Stimulated activated CD8-positive, alpha-beta memory T cell treated with anti-CD3 and anti-CD28 coated beads, Interleukin-7, amount 100 ng/mL, for 48 hours (primary cell): ENCODE measurements around the gene FRMD4A.

Experiments used
- DNase-seq, 2 donors: peaks; one replicate each; pipeline ENCODE4 v3.0.0-alpha.2; 2020; ENCODE audit warnings: low read depth in 1 of 2; ENCODE audit errors: extremely low read depth in 1 of 2

The FRMD4A gene

GRCh38 chr10:14195433-14195832, 135.3 kb downstream of the FRMD4A start:
- no peak for DNase-seq

- DNase-seq, result no peak
These were observed 138.0 kb downstream of the FRMD4A start for GRCh38 chr10:14192746-14193145.

DNA sequence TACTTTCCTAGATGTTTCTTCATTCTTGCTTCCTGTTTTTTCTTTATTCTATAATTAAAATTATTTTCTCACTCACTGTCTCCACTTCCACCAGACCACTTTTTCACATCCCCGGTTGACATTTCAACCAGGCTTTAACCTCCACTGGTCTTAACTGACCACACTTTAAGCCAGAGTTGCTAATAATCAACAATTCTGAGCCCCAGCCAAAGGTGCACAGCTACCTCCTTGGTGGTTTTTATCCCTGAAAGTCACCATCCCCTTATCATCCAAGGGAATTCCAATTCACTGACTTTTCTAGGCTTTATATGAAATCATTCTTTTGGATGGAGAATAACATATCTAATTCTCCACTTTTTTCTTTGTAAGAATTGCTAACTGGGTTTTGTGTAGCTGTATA, 138.9 kb downstream of the FRMD4A start:
- no peak for DNase-seq

GRCh38 chr10:14191407-14191806, 139.3 kb downstream of the FRMD4A start:
- no peak for DNase-seq

DNA sequence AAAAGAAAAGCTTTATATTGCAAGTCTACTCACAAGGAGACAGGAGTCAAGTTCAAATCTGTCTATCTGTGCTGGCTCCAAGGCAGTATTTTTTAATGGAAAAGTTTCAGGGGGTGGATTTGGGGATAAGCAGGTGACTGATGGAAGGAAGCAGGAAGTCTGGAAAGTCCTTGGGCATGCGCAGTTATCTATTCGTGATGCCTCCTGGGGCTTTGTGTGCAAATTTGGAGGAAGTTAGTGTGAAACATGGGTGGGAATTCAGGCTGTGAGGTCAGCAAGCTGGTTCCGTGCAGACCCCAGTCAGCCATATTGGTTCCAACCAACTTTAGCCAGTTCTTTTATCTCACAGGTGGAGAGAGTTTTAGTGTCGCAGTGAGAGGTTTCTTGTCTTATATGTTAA, 140.0 kb downstream of the FRMD4A start:
- no peak for DNase-seq

DNA sequence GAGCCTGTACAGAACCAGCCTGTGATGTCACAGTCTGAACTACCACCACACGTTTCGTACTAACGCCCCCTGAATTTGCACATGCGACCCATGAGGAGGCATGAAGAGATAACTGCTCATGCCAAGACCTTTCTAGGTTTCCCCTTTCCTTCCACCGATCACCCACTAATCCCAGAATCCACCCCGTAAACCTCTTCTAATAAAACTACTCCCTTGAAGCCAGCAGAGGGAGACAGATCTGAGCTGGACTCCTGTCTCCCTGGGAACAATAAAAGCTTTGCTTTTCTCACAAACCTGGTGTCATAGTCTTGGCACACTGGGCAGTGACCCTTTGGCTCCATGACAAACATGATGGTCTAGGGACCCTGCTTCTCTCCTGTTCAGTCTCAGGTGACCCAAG, 144.5 kb downstream of the FRMD4A start:
- no peak for DNase-seq

DNA sequence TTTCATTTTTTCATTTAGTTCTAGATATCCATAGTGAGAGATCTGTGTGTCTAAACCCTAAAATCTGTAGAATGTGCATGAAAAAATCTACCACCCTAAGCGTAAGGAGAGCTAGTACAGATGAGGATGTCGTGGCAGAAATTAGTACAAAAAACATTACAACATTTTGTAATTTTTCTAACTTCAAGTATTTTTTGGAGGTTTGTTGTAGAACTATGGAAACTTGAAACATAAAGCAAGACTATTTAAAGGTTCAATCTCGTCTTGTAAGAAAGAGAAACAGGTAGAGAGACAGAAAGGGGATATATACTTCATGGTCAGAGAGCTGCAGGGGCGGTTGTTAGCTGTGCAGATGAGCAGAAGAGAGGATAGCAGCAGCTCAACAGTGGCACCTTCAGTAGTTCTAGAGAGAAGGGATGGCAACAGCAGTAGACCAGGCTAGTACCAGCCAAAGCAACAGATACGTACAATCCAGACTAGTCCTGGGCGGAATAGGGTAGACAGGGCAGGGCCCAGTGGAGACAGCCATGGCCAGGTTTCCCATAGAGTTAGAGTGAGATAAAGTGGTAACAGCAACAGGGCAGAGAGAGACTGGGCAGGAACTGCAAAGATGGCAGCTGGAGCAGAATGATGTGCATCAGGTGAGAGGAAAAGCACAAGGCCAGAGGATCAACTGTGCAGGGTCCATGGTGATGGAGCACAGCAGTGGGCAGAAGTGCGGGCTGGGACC, 145.2 kb downstream of the FRMD4A start:
- peak; percentile 21 to 59 for DNase-seq

DNA sequence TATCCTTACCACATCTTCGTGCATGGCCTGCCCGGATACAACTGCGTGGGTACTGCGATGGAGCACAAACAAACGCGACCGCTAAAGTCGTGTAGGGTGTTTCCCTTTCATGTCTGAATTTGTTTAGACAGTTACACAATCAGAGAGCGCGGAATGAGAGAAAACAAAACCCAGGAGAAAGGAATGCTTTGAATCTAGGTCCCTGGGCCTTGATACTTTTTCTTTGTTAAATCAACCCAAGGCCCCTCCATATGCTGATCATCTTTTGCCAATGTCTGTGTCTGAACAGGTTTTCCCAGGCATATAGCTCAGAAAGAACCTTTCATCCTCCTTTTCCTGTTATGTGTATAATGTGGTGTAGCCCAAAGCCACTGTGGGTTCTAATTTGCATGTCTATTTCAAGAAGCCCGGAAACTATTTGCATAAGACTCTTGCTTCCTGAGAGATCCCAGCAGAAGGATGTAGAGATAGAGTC, 145.8 kb downstream of the FRMD4A start:
- peak in 1 of 2 donors; percentile 25 for DNase-seq

DNA sequence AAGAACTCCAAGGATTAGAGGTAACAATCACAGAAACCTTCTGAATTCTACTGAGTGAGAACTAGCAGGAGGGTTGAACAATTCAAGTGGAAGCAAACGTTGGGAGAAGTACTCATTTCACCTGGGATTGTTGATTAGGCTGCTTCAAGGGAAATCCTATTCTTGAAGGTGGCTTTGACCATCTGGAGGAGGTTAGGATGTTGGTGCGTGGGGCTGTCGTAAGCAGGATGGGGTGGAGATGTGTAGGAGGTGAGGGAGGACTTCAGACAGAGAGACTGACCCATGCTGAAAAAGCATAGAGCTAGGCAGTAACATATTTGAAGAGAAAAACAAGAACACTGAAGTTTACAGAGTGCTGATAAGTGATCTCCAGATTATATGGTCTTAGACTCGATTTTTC, 147.9 kb downstream of the FRMD4A start:
- DNase-seq, result no peak

DNA sequence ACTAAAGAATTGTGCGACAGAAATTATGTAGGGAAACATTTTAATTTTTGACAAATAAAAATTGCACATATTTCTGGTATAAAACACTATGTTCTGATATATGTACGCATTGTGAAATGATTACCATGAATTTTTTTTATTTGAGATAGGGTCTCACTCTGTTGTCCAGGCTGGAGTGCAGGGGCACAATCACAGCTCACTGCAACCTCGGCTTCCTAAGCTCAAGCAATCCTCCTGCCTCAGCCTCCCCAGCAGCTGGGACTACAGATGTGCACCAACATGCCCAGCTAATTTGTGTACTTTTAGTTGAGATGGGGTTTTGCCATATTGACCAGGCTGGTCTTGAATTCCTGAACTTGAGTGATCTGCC, 149.2 kb downstream of the FRMD4A start:
- no peak for DNase-seq

GRCh38 chr10:14180911-14181566, 149.7 kb downstream of the FRMD4A start:
- no peak for DNase-seq

GRCh38 chr10:14179251-14179650, 151.5 kb downstream of the FRMD4A start:
- DNase-seq, result no peak

GRCh38 chr10:14173706-14174594, 156.8 kb downstream of the FRMD4A start:
- DNase-seq, result no peak

- DNase-seq, result no peak
These were observed 157.4 kb downstream of the FRMD4A start for GRCh38 chr10:14173391-14173705.

DNA sequence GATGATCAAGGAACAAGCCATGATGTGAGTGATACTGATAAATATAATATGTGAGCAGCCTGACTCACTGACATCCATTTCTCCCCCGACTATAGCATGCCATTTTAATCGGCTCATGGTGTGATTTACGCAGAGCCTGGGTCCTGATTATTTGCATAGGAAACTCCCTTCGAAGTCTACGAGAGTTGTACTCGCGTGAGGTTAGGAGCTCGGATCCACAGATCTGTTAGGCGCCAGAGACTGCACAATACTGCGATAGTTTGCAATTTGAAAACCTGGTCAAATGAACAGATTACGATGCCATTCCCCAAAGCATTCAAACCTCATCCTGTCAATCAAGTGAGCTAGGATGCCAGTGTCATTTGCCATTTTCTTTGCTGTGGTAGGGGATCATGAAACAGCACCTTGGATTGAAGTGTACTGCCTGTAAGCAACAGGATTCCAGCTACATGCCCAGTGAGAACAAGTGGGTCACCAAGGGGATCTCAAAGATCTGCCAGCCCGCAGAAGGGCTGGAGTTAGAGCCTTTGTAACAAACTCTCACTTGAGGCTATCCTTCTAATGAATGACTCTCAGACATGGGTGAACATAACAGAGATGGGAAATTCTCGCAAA, 158.3 kb downstream of the FRMD4A start:
- no peak for DNase-seq

DNA sequence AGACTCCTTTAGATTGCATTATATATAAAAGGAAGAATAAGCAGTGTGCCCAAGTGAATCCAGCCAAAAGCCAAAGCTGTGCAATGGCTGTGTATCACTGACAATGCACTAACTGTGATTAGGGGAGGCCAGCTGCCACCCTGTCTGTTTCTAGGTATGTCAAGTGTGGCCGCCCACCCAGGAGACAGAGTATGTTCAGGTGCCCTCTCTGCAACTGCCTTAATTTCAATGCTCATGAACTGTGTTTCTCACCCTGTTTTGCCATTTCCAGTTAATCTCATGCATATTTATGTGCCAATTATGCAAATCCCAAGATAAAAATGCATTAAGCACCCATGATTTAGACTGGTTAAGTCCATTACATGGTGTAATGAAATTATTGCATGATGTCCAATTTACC, 159.4 kb downstream of the FRMD4A start:
- DNase-seq, result no peak

- DNase-seq, result no peak
These were observed 167.2 kb downstream of the FRMD4A start for GRCh38 chr10:14163377-14164086.

DNA sequence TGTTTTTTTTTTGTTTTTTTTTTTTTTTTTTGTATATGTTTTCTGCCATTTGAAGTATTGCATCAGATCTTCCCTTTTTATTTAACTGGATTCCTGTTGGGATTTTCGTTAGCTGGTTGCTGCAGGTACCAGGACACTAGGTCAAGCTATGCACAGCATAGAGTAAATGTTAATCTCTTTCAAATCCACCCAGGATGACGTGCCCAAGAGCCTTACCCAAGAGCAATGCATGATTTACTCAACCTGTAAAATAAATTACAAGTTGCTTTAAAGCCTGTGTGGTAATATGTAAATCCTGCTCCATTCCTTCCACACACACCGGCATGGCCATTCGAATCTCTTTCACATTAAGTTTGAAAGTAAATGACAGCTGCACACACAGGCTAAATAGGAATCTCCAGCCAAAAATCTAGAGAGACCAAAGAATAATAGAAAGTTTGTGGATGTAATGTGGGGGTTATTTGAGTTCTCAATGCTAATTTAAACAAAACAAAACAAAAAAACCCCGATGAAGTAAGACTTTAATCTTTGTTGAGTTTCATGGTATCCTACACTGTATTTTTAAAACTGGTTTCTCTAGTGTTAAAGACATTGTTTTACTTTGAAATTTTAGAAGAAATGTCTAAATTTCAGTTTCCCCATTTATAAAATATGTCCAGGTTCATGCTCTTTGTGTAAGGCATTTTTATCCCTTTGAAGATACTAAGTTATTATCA, 167.9 kb downstream of the FRMD4A start:
- DNase-seq, result no peak

DNA sequence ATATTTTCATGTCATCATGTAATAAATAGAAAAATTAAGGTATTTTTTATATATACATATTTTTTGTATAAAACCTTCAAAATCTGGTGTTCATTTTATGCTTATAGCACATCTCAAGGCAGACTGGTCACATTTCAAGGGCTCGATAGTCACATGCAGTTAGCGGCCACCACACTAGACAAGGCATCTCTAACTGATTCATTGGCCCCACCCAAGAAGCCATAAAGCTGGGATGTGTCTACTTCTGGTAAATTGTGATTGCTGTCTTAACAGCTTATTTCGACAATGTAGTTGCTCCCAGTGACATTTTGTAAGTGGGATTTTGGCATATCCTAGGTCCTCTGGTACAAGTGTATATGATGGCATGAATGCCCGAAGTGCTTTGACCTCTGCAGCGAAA, 168.7 kb downstream of the FRMD4A start:
- no peak for DNase-seq

GRCh38 chr10:14160299-14160698, 170.4 kb downstream of the FRMD4A start:
- no peak for DNase-seq
